Femur (tissue), 1 donor: ENCODE data around the gene DAP.
"Not testable (repeated sequence)": the region's sequence is repeated elsewhere in the genome, so short reads cannot be mapped to it uniquely, and the experiment has no call there.

Experiments
- DNase-seq: peaks from one replicate; pipeline ENCODE4 v3.0.0-alpha.2; 2017

DAP gene

DNA sequence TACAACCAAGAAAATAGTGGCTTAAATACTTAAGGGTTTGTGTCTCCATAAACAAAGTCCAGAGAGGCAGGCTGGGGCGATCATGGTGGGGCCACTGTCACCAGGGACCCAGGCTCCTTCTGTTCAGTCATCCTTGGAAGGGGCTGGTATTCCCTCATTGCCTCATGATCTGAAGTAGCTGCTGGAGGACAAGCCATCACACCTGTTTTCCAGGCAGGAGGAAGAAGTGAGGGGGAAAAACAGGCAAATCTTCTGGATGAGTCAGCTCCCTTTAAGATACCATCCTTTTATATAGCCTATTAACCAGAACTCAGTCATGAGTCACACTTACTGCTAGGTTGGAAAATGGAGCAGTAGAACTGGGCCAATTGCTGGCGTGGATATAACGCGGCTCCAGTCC, 92.3 kb downstream of the DAP start:
- no peak for DNase-seq

DNA sequence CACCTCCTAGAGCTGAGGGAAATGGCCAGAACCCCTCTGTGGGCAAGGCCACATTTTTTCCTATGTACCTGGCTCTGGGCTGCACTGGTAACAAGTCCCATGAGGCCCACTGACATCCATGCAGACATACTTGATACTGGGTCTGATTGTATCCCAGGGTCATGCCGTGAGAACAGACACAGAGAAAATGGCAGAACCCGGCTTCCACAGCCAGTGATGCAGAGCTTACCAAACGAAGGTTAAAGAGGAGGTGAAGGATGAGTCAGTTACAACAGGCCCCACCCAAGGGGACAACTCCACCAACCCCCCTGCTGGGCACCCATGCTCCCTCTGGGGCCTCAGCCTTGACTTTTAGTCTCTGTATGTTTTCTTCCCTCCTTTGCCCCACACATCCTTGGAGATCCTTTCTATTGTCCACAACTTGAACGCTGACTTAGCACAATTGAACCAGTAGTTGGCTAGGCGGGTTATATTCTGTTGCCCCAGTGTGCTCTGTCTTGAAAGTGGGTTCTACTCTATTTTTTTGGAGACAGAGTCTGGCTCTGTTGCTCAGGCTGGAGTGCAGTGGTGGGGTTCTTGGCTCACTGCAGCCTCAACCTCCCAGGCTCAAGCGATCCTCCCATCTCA, 93.5 kb downstream of the DAP start:
- no peak for DNase-seq

DNA sequence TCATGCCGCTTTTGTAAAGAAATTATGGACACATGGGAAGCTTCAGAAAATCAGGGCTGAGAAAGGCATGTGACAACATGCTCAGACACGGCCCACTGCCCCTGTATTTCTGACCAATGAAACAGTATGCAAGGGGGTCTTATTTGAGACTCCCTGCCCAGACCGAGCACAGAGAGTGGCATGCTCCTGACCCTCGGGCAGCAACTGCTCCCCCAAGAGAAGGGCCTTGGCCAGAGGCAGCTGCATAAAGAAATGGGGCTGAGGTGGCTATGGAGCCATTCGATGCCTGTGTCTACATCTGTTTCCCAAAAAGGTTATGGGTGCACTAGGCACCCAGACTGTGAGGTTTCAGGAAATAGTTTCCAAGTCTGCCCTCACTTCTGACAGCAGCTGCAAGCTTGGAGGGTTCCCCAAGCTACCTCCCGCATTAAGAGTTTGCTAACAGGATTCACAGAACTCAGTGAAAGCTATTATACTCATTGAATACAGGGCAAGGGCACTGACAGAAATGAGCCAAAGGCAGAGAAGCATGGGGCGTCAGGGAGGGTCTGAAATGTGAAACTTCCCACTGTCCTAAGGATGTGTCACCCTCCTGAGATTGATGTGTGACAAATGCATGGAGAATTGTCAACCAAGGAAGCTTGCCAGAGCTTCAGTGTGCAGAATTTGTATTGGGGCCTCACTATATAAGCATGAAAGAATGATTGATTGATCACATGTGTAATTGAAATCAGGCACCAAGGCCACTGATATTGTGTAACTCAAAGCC, 94.3 kb downstream of the DAP start:
- no peak for DNase-seq

DNA sequence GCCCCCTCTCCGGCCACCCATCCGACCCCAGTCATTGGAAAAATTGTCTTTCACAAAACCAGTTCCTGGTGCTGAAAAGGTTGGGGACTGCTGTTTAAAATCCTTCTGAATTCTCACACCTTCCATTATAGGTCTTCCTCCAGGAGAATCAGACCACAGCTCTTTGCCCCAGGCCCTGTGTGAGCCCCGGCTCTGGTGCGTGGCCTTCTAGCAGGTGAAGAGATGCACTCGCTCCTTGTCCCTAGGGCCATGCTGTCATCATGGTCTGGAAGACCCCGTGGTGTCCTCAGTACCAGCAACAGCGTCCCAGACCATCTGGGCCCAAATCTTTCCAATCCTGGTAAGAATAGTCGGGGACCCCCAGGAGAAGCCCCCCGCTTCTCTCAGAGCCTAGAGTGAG, 95.2 kb downstream of the DAP start:
- DNase-seq, result no peak

DNA sequence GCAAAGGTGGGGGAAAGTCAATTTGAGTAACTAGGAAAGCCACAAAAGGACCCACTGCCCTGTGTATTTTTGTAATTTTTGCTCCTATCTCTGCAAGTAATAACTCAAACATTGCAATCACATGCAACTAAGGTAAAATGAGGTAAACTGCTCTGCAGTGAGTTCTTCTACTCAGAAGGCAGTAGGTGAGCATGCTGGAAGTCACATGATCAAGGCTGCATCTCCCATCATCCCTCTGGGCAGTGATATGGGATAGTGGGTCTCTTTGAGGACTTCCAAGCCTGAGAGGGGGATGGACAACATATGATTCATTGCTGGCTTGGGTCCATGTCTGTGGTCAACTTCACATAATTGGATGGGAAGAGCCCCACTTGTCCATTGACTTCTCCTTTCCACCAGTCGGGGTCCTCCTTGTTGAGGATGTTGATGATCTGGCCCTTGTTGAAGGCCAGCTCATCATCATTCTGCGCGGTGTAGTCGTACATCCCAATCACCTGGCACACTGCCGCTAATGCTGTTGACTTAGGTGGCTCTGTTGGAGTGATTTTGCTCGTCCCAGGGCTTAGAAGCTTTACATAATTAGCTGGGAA, 96.8 kb downstream of the DAP start:
- DNase-seq, result not testable (repeated sequence)

DNA sequence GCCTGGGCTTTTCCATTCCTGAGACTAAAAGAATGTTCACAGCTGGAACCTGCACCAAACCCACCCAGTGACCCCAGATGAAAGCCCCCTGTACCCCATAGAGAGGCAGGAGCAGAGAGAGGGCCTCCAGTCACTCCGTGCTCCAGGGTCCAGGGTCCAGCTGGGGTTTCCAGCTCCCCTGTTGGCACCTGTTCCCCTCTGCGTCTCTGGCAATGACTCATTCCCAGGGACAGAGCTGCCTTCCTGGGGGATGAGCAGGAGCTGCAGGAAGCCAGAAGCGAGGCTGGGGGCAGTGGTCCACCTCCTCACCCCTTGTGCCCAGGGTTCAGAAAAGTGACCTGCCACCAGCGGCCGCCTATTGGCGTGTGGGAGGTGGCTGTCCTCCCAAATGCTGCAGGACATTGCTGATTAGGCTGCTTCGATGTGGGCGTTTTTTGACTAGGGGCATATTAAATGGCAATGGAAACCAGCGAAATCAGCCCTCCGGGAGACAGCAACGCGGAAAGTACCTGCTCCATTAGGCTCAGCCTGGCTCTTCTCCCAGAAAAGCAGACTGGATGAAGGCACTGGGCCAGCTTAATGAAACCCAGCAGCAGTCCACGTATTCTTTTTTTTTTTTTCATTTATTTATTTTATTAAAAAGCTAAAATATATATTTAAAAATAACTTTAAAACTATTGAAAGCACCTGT, 97.4 kb downstream of the DAP start:
- DNase-seq, result peak; percentile 67

DNA sequence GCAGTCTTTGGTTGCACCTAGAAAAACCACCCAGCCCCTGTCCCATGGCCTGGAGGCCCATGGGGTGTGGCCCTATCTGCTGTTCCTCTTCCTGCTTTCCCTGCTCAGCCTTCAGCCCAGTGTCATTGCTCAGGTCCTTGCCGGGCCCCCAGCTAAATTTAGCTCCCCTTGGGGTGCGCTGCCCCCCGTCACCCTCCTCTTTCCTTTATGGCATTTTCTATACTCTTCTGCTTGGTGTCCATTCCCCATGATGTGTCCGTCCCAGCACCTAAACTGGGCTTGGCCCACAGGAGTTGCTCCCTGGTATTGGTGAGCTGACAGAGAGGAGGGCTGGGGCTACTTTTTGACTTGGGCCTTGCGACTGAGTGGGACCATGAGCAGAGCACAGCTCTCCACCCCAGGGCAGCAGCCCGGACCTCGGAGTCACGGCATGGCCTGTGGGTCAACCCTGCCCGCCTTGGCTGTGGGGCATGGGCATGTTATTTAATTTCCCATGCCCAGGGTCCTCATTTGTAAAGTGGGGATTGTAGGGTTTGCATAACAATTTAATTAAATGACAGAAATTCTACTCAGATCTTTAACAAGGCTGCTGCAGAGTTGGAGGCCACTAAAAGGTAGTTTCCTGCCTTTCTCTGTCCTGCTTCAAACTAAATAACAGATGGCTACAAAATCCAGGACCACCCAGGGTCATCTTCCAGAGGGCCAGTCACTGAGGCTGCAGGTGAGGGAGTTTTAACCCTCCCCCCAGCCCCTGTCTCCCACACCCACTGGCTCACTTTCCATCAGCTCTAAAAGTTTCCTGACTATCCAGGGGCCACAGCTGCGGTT, 98.2 kb downstream of the DAP start:
- no peak for DNase-seq

DNA sequence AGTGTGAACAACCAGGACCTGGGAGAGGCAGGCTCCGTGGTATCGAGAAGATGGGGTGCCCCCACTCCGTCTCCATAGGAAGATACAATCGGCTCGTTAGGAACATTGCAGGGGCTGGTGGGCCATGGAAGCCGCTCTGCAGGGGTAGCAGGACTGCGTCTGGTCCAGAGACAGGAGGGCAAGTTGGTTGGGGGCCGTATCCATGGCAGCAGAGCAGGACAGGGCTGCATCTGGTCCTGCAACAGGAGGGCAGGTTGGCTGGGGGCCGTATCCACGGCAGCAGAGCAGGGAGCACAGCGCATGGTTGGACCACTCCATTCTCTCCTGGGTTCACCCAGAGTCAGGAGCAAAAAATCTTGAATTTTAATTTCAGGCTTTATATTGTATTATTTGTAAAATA, 99.0 kb downstream of the DAP start:
- DNase-seq, result no peak

DNA sequence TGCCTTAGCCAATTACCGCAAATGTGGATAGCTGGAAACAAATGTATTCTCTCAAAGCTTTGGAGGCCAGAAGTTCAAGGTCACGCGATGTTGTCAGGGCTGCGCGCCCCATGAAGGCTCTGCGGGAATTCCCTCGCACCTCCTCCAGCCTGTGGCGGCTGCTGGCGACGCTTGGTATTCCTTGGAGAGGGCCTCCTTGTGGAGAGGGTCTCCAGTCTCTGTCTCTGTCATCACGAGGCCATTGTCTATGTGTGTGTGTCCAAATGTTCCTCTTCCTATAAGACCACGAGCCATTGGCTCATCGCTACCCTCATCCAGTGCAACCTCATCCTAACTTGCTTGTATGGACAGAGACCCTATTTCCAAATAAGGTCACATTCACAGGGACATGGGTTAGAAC, 99.6 kb downstream of the DAP start:
- DNase-seq, result no peak

DNA sequence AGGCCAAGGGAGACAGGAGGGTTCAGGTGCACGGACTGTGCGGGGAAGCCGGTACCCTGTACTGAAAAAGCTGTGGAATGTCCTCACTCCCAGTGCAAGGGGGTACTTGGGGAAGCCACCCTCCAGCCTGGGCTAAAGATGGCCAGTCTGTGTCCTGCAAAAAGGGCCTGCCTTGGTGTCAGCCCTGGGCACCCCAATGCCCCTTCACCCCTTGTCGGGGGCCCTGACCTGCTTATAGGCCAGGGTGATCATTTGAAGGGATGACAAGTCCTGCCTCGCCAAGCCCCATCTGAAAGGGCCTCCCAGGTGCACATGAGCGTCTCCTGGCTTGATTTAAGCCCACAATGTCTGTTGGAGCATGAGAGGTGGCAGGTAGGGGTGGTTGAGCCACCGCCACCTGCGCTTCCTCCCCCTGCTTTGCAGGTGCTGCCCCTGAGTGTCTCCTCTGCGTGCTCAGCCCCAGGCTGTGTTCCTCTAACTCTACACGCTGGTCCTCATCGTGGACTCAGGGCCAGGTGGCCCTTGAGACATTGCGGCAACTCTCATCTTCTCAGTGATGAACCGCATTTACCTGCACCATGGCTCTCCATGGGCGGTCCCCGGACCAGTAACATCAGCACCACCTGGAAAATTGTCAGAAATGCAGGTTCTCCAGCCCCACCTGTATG, 100.2 kb downstream of the DAP start:
- DNase-seq, result no peak

DNA sequence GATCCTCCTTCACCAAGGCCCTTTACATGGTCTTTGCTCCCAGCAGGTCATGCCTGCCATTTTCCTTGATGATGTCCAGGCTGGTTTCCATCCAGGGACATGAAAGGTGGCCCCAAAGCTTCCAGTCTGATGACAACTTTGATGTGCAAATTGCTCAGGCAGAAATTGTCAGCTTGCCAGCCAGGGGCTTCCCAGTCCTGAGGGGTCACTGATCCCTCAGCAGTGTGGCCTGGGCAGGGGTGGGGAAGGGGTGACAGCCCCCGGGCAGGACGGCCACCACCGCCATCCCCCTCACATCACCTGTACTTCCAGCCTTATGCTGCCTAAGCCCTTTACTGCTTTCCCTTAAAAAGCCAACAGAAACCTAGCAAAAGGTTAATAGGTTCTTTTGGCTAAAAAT, 100.9 kb downstream of the DAP start:
- DNase-seq, result no peak

DNA sequence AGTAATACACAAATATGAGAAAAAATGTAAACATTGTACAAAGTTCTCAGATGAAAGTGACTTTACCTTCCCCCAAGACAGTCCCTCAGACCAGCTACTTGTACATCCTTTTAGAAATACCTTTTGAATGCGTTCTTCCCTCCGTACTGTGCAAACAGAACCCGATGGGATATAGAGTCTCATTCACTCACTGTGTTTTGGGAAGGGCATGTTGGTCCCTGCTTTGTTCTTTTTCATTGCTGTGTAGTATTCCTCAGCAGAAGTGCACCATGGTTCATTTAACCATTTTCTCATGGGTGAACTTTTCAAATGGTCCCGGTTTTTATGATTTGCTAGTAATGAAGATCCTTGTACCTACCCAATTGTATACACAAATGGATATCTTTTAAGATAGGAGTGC, 102.8 kb downstream of the DAP start:
- DNase-seq, result no peak

DNA sequence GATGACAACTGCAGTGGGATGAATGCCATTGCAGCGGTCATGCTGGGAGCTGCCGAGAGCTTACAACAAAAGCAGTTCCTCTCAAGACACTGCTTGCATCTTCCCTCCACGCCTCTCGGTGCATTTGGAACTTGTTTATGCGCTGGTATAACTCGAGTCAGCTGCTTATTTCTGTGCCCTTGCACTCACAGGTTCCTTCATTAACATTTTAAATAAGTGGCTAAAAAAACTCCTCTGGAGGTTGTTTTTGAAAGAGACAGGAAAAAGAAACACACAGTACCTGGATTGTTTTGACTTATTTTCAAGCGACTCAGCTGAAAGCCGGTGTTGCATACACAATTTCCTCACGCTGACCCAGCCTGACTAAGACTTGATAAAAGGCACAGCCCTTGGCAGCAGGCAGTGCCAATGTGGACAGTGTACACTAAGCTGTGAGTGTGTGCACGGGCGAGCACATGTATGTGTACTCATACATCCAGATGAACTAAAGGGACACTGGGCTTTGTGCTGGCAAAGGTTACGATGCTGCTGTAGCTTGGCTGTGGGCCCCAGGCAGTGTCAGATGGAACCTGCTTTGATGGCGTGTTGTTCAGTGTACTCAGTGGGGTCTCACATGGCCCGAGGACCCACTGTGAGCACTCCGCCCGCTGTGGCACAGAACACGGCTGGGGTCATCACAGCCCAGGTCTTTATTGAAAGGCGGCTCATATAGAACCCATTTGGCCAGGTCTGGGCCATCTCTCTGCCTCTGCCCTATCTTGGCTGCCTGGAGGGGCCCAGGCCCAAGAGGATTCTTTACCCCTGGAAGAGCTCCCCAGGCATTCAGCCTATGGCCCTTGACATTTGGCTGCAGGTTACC, 104.8 kb downstream of the DAP start:
- DNase-seq, result no peak

DNA sequence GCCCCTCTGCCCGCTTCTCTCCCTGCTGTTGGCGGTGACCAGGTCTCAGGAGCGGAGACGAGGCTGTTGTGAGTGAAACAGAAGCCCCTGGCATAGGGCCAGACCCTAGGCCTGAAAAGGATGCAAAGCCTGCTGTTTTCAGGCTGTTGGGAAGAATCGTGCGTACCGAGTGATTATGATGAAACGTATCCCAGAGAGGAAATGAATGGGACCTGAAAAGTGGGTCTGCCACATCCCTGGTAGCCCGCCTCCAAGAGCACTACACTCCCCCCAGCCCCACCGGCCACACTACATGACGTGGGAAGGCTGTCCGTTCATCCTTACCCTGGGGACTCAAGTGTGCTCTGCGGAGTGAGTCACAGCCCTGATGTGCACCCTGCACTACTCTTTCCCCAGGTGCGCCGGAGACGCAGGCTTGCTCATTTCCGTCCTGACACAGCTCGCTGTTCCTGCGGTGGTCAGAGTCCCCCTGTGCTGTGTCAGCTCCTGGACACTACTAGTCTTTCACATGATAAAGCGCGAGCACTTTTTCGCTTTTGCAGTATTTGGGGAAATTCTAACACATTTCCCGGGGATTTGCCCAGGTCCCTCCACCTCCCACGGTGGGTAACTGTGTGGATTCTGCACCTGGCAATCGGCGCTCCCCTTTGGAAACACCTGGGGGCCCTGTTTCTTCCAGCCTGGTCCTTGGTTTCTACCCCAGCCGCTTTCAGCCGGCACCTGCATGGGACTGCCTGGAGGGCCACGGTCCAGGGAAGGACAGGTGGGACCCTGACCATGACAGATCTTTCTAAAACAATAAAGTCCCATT, 105.7 kb downstream of the DAP start:
- DNase-seq, result no peak

DNA sequence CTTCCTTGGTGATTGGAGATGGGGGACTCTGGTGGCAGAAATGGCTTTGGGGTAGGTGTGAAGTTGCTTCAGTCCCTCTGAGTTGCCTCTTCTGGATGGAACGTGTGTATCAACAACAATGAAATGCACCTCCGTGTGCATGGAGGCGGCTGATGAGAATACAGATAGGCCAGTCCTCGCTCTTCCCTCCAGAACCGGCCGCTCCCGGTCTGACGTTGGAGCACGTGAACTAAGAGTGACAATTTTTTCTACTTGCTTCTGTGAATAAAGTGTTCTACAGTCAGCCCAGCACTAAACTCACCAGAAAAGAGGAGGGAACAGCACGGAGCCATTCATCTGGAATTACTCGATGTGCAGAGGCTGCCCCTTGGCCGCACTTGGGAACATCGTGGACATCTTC, 106.5 kb downstream of the DAP start:
- no peak for DNase-seq

DNA sequence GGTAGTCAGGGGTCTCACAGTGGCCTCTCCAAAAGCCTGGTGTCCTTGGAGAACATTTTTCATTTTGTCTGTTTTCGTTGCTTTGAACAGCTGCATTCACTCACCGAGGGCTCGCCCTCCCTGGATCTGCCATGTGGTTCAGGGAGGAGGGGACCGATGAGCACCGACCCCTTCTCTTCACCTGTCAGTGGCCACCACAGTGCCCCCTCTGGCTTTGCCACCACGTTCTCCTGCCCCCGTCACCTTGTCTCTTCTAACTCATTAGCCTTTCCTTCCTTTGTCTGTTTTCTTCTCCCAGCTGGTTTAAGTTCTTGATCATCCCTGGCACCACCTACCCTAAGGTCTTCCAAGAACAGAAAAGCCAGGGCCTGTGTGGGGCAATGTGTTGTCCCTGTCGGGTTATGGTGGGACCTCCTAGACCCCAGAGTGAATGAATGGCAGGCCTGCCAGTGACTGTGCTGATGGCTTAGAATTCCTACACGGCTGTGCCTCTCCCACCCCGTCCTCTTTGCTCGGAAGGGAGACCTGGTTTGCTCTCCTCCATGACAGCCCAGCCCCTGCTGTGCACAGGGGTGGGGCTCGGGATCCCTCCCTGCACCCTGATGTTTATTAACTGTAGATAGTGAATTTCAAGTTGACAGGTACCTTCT, 107.2 kb downstream of the DAP start:
- no peak for DNase-seq

DNA sequence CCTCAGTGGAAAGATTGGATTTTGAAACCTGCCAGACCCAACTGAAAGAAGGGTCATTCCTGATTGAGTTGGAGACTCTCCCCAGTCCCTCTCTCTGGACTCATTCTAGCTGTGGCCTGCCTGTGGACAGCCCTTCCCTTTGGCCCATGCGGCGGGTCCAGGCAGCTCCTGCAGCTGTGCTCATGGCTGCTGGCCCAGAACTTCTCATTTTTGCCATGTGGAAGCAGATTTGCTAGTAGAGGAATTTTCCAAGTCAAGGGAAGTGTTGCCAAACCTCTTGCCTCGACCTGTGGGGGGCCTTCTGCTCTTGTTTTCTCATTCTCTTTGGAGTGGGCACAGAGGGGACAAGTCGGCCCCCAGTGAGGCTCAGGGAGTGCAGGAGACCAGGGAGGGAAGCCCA, 108.0 kb downstream of the DAP start:
- peak; percentile 78 for DNase-seq

DNA sequence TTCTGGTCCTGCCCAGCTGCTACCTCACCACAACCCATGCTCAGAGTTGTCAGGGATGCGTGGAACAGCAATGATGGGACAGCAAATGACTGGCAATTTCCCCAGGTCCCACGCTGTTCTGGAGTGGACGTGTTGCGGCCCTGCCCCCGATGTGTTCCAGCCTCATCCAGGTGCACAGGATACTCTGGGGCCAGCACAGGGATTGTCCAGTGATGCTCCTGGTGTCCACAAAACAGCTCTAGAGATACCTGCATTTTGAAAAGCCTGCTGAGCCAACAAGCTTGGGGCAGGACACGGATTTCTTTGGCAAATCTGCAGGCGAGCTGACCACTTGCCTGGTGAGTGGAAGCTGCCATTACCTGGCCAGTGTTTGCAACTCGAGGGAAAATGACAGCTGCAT, 108.4 kb downstream of the DAP start:
- no peak for DNase-seq

DNA sequence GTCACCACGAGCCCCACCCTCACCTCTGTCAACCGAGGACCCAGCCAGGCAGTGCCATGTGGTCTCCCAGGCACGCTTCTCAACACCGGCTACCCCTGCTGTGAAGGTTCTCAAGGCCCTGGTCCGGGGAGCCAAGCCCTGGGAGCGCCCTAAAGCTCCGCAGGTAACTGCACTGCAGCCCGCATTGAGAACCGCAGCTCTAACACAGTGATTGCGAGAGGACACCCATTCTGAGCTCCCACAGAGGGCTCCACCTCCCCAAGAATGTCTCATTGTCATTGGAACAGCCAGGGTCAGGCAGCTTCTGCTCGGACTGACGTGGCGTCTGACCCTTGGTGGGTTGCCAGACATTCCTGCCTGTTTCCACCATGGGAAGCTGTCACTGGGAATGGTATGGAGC, 108.9 kb downstream of the DAP start:
- DNase-seq, result no peak
